Psoas muscle (tissue), 8 donors: ENCODE results near the gene GAS2. TPM values are rescaled to one million over a fixed set of nuclear protein-coding genes. Genes with fewer than 3 reads are reported as not detected.

ENCODE experiments used
- ATAC-seq, 4 donors: fragments of 200-7000 bp; cut with Tn5 transposase; one replicate each; pipeline ENCODE4 v1.9.1; 2020; ENCODE audit warnings: moderate library complexity in 3 of 4, mild to moderate bottlenecking in 2 of 4
- DNase-seq, 2 donors: peaks; one replicate each; pipeline ENCODE4 v3.0.0-alpha.2; 2020
- H3K27ac ChIP-seq: fragments of 200-600 bp; one replicate; pipeline ENCODE4 v1.8.0; 2022
- H3K27me3 ChIP-seq, 3 donors: fragments of 200-600 bp in 1 of 3; one replicate each; pipeline versions ENCODE4 v1.6.1 to v1.8.0; 2013 to 2022; ENCODE audit warnings: low read length in 2 of 3, mild to moderate bottlenecking in 2 of 3, moderate library complexity in 1 of 3; ENCODE audit not compliant: insufficient read depth in 3 of 3
- H3K36me3 ChIP-seq, 2 donors: fragments of 200-600 bp in 1 of 2; one replicate each; pipeline versions ENCODE4 v1.6.1 to v1.8.0; 2013 to 2022; ENCODE audit warnings: low read depth in 1 of 2, mild to moderate bottlenecking in 1 of 2, moderate library complexity in 1 of 2; ENCODE audit not compliant: insufficient read depth in 1 of 2
- H3K4me1 ChIP-seq: fragments of 200-600 bp; one replicate; pipeline ENCODE4 v1.8.0; 2022
- H3K4me3 ChIP-seq: fragments of 200-600 bp; one replicate; pipeline ENCODE4 v1.8.0; 2022; ENCODE audit warnings: mild to moderate bottlenecking
- H3K9me3 ChIP-seq: fragments of 200-600 bp; one replicate; pipeline ENCODE4 v1.8.0; 2022
- CTCF ChIP-seq: fragments of 200-600 bp; IDR thresholded peaks from one replicate; pipeline ENCODE4 v1.8.0; 2022; ENCODE audit warnings: antibody characterized with exemption
- WGBS, 3 donors: extraction: QIAGEN DNeasy Blood & Tissue Kit; methylation state at CpG; one replicate each; pipeline versions ENCODE4 v1.1.6 to v1.1.7; 2013; 5-methylcytosine and 5-hydroxymethylcytosine counted together
- intact Hi-C, 2 donors: fragments of 100-400 bp; cut with DNase I; formaldehyde crosslinking; loops; one replicate each; pipeline versions ENCODE4 v1.11.0 to v1.14.2; 2022
- polyA plus RNA-seq, 3 donors: library from polyadenylated mRNA; stranded (reverse); fragments of 200-250 nt; gene quantifications; one replicate each; pipeline ENCODE4 v1.2.3, GENCODE V29; 2013
- total RNA-seq, 4 donors: library from RNA; stranded (reverse); fragmentation: NEBNext Ultra II Directional in 2 of 4; extraction: Animal tissue kit (Norgen Biotek cat#: 25700) in 2 of 4; gene quantifications; one replicate each; pipeline versions ENCODE4 v1.2.1 to v1.2.4, GENCODE V29; 2021 to 2023
- donor health status: healthy with polysubstance abuse.
- donor health status: DM: no; HTN: no; CAD: no; lungs with moderate emphysema.
- donor health status: Bipolar disorder and iron deficiency.
- donor health status: healthy.
- donor health status: DM: yes; HTN: yes; CAD: no.
- donor health status: DM: no; HTN: no; CAD: no.
- donor health status: DM: no; HTN: no; CAD: no.
- donor health status: DM: yes; HTN: yes; CAD: no.

The GAS2 gene
- total and polyA plus RNA-seq, 7 donors = 0.51 to 4.6 (median 2.8) TPM

- Histone ChIP-seq H3K36me3 (no peaks in the 10 kb centered on the region), H3K4me3 (peak overlapping the region; percentile 0), H3K4me1 (peaks cover 40% of the 10 kb centered on the region), H3K27me3 (no peaks in the 10 kb centered on the region), H3K27ac (peak overlapping the region; percentile 75), H3K9me3 (no peaks in the 10 kb centered on the region)
- intact Hi-C loops = loop anchor here (5.0 kb wide), 3 partner anchors 48 to 113 kb away; no protein-coding TSS in a partner anchor
- no peak for TF ChIP-seq CTCF
- DNase-seq = no peak
- peak; percentile 41 to 53 (median 44) for ATAC-seq
- 77 to 90% (median 78%) methylated on average over 4 of the region's 4 CpGs for WGBS, 3 donors
Observed at GRCh38 chr11:22674470-22675439, 8.3 kb downstream of the GAS2 start.

DNA sequence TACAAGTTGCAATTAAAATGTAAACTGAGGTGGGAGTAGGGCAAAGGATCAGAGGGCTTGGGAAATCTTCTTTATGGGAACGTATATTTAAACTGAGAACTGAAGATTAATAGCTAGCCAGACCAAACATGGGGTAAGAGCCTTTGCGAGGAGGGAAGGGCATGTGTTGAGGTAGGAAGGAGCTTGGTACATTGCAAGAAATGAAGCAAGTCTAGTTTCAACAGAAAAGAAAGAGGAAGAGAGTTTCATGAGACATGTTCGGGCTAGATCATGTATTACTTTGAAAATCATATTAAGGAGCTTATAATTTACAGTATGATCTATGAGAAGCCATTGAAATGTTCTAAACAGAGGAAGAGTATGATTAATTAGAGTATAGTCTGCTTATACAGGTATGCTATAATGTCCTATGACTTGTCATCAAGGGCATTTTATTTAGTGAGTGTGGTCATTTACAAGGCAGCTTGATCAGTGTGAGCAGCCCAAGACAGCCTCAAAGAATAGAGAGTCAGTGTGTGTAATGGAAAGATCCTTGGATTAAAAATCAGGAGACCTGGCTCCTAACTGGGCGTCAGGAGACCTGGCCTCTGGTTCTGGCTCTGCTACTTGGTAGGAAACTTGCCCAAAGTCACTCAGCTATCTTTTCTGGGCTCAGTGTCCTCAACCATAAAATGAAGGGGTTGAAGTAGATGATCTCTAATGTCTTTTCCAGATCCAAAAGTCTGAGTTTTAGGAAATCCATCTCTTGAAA lies 10.9 kb downstream of the GAS2 start:
- TF ChIP-seq CTCF = no peak
- no peak overlapping the region for H3K4me3 ChIP-seq
- WGBS, 3 donors = 46 to 65% (median 55%) methylated on average over 4 of the region's 4 CpGs
- peak overlapping the region; percentile 75 for H3K27ac ChIP-seq
- H3K9me3 ChIP-seq = no peaks in the 10 kb centered on the region
- no peak for DNase-seq
- peaks cover 34% of the 10 kb centered on the region for H3K4me1 ChIP-seq
- no peaks in the 10 kb centered on the region for H3K27me3 ChIP-seq
- no peaks in the 10 kb centered on the region for H3K36me3 ChIP-seq
- ATAC-seq = peak; percentile 29 to 75 (median 62)
- intact Hi-C loops = loop anchor here in 1 of 2 donors (5.0 kb wide), 1 partner anchor 45 kb away; no protein-coding TSS in a partner anchor

DNA sequence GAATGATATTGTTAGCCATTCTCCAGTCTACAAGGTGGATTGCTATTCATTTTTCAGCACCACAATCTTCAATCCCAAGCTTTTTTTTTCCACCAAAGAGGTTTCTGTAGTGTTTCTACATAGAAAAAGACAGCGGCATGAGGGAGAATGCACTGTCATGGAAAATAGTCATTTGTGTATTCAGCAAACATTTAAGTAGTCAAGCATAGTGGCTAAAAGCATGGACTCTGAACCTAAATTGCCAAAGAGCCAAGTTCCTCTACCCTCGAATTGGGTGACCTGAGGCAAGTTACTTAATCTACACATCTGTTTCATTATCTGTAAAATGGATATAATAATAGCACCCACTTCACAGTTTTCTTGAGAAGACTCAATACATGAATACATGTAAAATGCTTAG lies 14.2 kb downstream of the GAS2 start:
- TF ChIP-seq CTCF = no peak

GRCh38 chr11:22681281-22681812 lies 14.9 kb downstream of the GAS2 start:
- ATAC-seq = no peak
- H3K4me3 ChIP-seq = no peak overlapping the region

More for the DNA sequence above, 14.2 kb downstream of the GAS2 start:
- WGBS, 3 donors = 52 to 63% (median 60%) methylated on average over 2 of the region's 2 CpGs
- no peaks in the 10 kb centered on the region for H3K27me3 ChIP-seq
- H3K4me3 ChIP-seq = no peak overlapping the region
- peaks cover 21% of the 10 kb centered on the region for H3K4me1 ChIP-seq
- no peak overlapping the region for H3K27ac ChIP-seq
- ATAC-seq = no peak
- H3K36me3 ChIP-seq = no peaks in the 10 kb centered on the region
- intact Hi-C loops = no loop called here
- no peak for DNase-seq
- no peaks in the 10 kb centered on the region for H3K9me3 ChIP-seq

More at GRCh38 chr11:22681281-22681812, 14.9 kb downstream of the GAS2 start:
- no peaks in the 10 kb centered on the region for H3K36me3 ChIP-seq
- intact Hi-C loops = no loop called here
- H3K9me3 ChIP-seq = no peaks in the 10 kb centered on the region
- 81 to 96% (median 83%) methylated on average over 4 of the region's 4 CpGs for WGBS, 3 donors
- H3K27ac ChIP-seq = no peak overlapping the region
- no peak for TF ChIP-seq CTCF
- peaks cover 14% of the 10 kb centered on the region for H3K4me1 ChIP-seq
- no peak for DNase-seq
- H3K27me3 ChIP-seq = no peaks in the 10 kb centered on the region
